OCI-LY7 (cell line): ENCODE data around the gene PASD1. TPM values are rescaled to one million over a fixed set of nuclear protein-coding genes. Genes with fewer than 3 reads are reported as not detected.

Experiments
- BruUV-seq: library from RNA; stranded (reverse); fragments of 400-500 nt; replicated peaks from 2 replicates; lab custom pipeline; 2021; lab: Mats Ljungman, UMichigan
- CTCF ChIA-PET: fragments of 300-600 bp; sonication (Branson Sonifier 250); formaldehyde crosslinking; loops from one replicate; lab custom pipeline; 2022; ENCODE audit warnings: antibody characterized with exemption; ENCODE audit not compliant: unreplicated experiment; lab: Charles Lee
- POLR2A ChIA-PET: fragments of 300-600 bp; sonication (Branson Sonifier 250); formaldehyde crosslinking; loops from one replicate; lab custom pipeline; 2022; ENCODE audit warnings: antibody characterized with exemption; lab: Charles Lee
- DNase-seq: peaks from one replicate; pipeline ENCODE4 v3.0.0-alpha.2; 2015; ENCODE audit warnings: low spot score
- H2AFZ ChIP-seq: fragments of 200-600 bp; sonication (generic), shearing (Covaris generic); 2 replicates; pipeline ENCODE4 v1.6.1; 2014; ENCODE audit warnings: mild to moderate bottlenecking, antibody characterized with exemption, low read length, moderate library complexity
- H3K27ac ChIP-seq: fragments of 200-600 bp; sonication (generic); 2 replicates; pipeline ENCODE4 v1.5.1; 2014; ENCODE audit warnings: mixed run types, low read depth, mild to moderate bottlenecking, moderate library complexity, low read length, inconsistent platforms; ENCODE audit not compliant: poor library complexity, severe bottlenecking
- H3K36me3 ChIP-seq: fragments of 200-600 bp; sonication (generic); 2 replicates; pipeline ENCODE4 v1.6.1; 2014; ENCODE audit warnings: mild to moderate bottlenecking, antibody characterized with exemption, low read length, moderate library complexity, mixed read lengths; ENCODE audit not compliant: insufficient read depth
- H3K4me1 ChIP-seq: fragments of 200-600 bp; sonication (generic); 2 replicates; pipeline ENCODE4 v1.5.1; 2014; ENCODE audit warnings: mild to moderate bottlenecking, low read length; ENCODE audit not compliant: insufficient read depth, poor library complexity, severe bottlenecking
- H3K4me2 ChIP-seq: fragments of 200-600 bp; sonication (generic); 2 replicates; pipeline ENCODE4 v1.6.1; 2014; ENCODE audit warnings: mild to moderate bottlenecking, low read length
- H3K4me3 ChIP-seq: fragments of 200-600 bp; sonication (generic); 2 replicates; pipeline ENCODE4 v1.5.1; 2014; ENCODE audit warnings: mild to moderate bottlenecking, low read depth, low read length; ENCODE audit not compliant: poor library complexity, severe bottlenecking
- H3K79me2 ChIP-seq: fragments of 200-600 bp; sonication (generic); 2 replicates; pipeline ENCODE4 v1.6.1; 2016; ENCODE audit warnings: low read depth, mild to moderate bottlenecking, low read length, moderate library complexity, mixed read lengths; ENCODE audit not compliant: insufficient read depth
- H3K9me2 ChIP-seq: fragments of 200-600 bp; sonication (generic); 2 replicates; pipeline ENCODE4 v1.6.1; 2016; ENCODE audit warnings: mild to moderate bottlenecking, low read length, mixed read lengths; ENCODE audit not compliant: insufficient read depth
- H3K9me3 ChIP-seq: fragments of 200-600 bp; sonication (generic); 2 replicates; pipeline ENCODE4 v1.6.1; 2014; ENCODE audit warnings: mild to moderate bottlenecking, mixed run types, low read length, mixed read lengths
- H4K20me1 ChIP-seq: fragments of 200-600 bp; sonication (generic); 2 replicates; pipeline ENCODE4 v1.6.1; 2014; ENCODE audit warnings: mild to moderate bottlenecking, antibody characterized with exemption, low read length, moderate library complexity, mixed read lengths; ENCODE audit not compliant: insufficient read depth
- EZH2phosphoT487 ChIP-seq: fragments of 200-600 bp; sonication (generic); IDR thresholded peaks from 2 replicates; pipeline ENCODE4 v1.6.1; 2018; ENCODE audit warnings: low read depth, borderline replicate concordance, mild to moderate bottlenecking, mixed run types, antibody characterized with exemption, low read length, moderate library complexity, mixed read lengths
- intact Hi-C: fragments of 100-400 bp; cut with micrococcal nuclease; formaldehyde crosslinking; loops from one replicate; pipeline ENCODE4 v1.10.0; 2022; ENCODE audit not compliant: unreplicated experiment
- total RNA-seq, 2 experiments: library from RNA; depleted of rRNA in 1 of 2; stranded (reverse); fragments of >200 nt in 1 of 2; shearing (Covaris generic) in 1 of 2; gene quantifications; 2 replicates each; pipeline ENCODE4 v1.2.3, GENCODE V29; 2014 to 2022
- TF ChIP-seq, protein P1 (sequence below): fragments of 200-600 bp; sonication (generic); conservative IDR thresholded peaks from 2 replicates; pipeline ENCODE4 v1.5.1; 2014; ENCODE audit warnings: mild to moderate bottlenecking, antibody characterized with exemption, low read length, moderate library complexity, mixed read lengths

PASD1 gene
- total RNA-seq, 2 experiments from 2014 or later, result not detected

DNA sequence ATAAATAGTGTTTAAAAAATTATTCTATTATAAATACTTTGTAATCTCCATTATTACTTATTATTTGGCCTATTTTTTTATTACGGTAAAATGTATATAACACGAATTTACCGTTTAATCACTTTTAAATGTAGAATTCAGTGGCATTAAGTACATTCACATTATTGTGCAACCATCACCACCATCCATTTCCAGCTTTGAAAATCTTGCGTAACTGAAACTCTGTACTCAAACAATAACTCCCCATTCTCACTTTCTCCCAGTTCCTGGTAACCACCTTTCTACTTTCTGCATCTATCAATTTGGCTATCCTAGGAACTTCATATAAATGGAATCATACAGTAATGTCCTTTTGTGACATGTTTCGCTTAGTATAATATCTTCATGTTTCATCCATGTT, 45.7 kb downstream of the PASD1 start:
- ChIA-PET POLR2A (no interaction called here), CTCF (no interaction called here)
- Histone ChIP-seq H4K20me1 (no peaks in the 10 kb centered on the region), H3K27ac (no peak overlapping the region), H3K4me1 (no peaks in the 10 kb centered on the region), H3K9me3 (no peaks in the 10 kb centered on the region), H2AFZ (no peak overlapping the region), H3K4me2 (no peak overlapping the region), H3K36me3 (no peaks in the 10 kb centered on the region), H3K79me2 (no peaks in the 10 kb centered on the region), H3K4me3 (no peak overlapping the region), H3K9me2 (no peaks in the 10 kb centered on the region)
- DNase-seq, result no peak
- intact Hi-C loops, result no loop called here
- TF ChIP-seq EZH2phosphoT487, result no peak
- TF ChIP-seq, protein P1, sequence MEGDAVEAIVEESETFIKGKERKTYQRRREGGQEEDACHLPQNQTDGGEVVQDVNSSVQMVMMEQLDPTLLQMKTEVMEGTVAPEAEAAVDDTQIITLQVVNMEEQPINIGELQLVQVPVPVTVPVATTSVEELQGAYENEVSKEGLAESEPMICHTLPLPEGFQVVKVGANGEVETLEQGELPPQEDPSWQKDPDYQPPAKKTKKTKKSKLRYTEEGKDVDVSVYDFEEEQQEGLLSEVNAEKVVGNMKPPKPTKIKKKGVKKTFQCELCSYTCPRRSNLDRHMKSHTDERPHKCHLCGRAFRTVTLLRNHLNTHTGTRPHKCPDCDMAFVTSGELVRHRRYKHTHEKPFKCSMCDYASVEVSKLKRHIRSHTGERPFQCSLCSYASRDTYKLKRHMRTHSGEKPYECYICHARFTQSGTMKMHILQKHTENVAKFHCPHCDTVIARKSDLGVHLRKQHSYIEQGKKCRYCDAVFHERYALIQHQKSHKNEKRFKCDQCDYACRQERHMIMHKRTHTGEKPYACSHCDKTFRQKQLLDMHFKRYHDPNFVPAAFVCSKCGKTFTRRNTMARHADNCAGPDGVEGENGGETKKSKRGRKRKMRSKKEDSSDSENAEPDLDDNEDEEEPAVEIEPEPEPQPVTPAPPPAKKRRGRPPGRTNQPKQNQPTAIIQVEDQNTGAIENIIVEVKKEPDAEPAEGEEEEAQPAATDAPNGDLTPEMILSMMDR, result no peak
- BruUV-seq, result no TSS peak

- POLR2A ChIA-PET, result no interaction called here
- H3K4me2 ChIP-seq, result no peak overlapping the region
Measured at GRCh38 chrX:151621422-151621821, 57.9 kb downstream of the PASD1 start.

DNA sequence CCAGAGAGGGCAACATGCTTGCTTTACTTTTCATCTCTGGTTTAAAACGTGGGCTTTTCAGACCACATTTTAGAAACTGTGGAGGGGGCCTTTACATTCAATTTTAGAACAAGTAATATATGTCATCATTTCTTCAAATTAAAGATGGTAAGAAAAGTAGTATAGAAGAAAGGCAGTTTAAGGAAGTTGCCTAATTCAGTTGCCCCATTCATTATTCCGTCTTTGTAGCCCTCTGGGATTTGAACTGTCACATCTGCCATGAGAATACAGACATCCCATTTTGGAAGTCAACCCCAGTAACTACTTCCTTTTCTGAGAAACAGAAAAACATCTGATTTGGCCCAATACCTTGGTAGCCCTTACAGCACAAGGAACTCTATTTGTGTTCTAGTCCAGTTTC, 61.2 kb downstream of the PASD1 start:
- no peak for TF ChIP-seq EZH2phosphoT487
- TF ChIP-seq, protein P1, result no peak
- Histone ChIP-seq H4K20me1 (no peaks in the 10 kb centered on the region), H3K4me2 (no peak overlapping the region), H3K9me2 (no peaks in the 10 kb centered on the region), H3K4me3 (no peak overlapping the region), H3K27ac (no peak overlapping the region), H2AFZ (no peak overlapping the region), H3K4me1 (no peaks in the 10 kb centered on the region), H3K79me2 (no peaks in the 10 kb centered on the region), H3K36me3 (no peaks in the 10 kb centered on the region), H3K9me3 (no peaks in the 10 kb centered on the region)
- DNase-seq, result no peak
- BruUV-seq, result no TSS peak
- ChIA-PET CTCF (no interaction called here), POLR2A (no interaction called here)
- intact Hi-C loops, result no loop called here

More at GRCh38 chrX:151621422-151621821, 57.9 kb downstream of the PASD1 start:
- Histone ChIP-seq H3K4me1 (no peaks in the 10 kb centered on the region), H3K9me3 (no peaks in the 10 kb centered on the region), H3K79me2 (no peaks in the 10 kb centered on the region), H3K36me3 (no peaks in the 10 kb centered on the region), H3K27ac (no peak overlapping the region), H2AFZ (no peak overlapping the region), H3K4me3 (no peak overlapping the region), H3K9me2 (no peaks in the 10 kb centered on the region), H4K20me1 (no peaks in the 10 kb centered on the region)
- no peak for TF ChIP-seq EZH2phosphoT487
- TF ChIP-seq, protein P1, result no peak
- intact Hi-C loops, result no loop called here
- DNase-seq, result no peak
- BruUV-seq, result no TSS peak
- CTCF ChIA-PET, result no interaction called here
